NT2/D1 (cell line): Measurements from ENCODE around the gene HDAC10.

ENCODE experiments used
- SUZ12 ChIP-seq: IDR thresholded peaks from 2 replicates; pipeline ENCODE4 v1.6.1; 2011; ENCODE audit not compliant: insufficient read length, insufficient read depth; ENCODE audit errors: extremely low read depth
- YY1 ChIP-seq: IDR thresholded peaks from 2 replicates; pipeline ENCODE4 v1.6.1; 2011; ENCODE audit not compliant: insufficient read length, insufficient read depth
- ZNF274 ChIP-seq: IDR thresholded peaks from 2 replicates; pipeline ENCODE4 v1.6.1; 2011; ENCODE audit warnings: mild to moderate bottlenecking, low read depth, low read length

- TF ChIP-seq ZNF274 (no peak), YY1 (no peak), SUZ12 (no peak)
These were observed 17.6 kb upstream of the HDAC10 start for GRCh38 chr22:50268655-50269113.
